ENCODE results near the gene CLIC3.

CLIC3 gene

GRCh38 chr9:136963341-136963740 lies 33.0 kb downstream of the CLIC3 start:
- ChIA-PET CTCF (interaction anchor here (0.9 to 3.7 kb wide), 2 partner anchors 11 to 16 kb away, joined by 3 to 16 read pairs; no protein-coding TSS in a partner anchor), POLR2A (no interaction called here)
- DNase-seq (ENCODE audit: low read depth, low spot score): no peak
- H3K4me3 ChIP-seq (ENCODE audit: low read depth, low read length): no peak overlapping the region
- TF ChIP-seq, protein P1, sequence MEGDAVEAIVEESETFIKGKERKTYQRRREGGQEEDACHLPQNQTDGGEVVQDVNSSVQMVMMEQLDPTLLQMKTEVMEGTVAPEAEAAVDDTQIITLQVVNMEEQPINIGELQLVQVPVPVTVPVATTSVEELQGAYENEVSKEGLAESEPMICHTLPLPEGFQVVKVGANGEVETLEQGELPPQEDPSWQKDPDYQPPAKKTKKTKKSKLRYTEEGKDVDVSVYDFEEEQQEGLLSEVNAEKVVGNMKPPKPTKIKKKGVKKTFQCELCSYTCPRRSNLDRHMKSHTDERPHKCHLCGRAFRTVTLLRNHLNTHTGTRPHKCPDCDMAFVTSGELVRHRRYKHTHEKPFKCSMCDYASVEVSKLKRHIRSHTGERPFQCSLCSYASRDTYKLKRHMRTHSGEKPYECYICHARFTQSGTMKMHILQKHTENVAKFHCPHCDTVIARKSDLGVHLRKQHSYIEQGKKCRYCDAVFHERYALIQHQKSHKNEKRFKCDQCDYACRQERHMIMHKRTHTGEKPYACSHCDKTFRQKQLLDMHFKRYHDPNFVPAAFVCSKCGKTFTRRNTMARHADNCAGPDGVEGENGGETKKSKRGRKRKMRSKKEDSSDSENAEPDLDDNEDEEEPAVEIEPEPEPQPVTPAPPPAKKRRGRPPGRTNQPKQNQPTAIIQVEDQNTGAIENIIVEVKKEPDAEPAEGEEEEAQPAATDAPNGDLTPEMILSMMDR (IDR thresholded peaks at IDR 0.05; ENCODE audit: insufficient read depth, low read length, missing control alignments): no peak

DNA sequence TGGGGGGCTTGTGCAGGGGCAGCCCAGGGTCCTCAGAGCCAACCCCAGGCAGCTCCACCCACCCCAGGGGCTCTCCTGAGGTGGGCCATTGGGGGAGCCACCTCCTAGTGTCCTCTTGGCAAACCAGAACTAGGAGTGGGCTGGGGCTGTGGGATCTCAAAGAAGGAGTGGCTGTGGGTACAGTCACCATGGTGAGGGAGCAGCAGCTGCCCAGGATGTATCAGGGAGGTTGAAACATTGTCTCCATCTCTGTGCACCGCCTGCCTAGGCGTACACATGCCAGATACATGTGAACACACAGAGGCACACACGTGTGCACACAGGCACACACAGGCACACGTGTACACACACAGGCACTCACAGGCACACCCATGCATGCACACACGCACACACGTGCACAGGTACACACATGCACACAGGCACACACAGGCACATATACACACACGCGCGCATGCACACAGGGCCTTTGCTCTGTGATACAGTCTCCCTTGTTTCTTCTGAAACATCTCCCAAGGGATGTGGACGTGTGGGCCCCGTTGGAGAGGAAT lies 33.6 kb downstream of the CLIC3 start:
- no peak for DNase-seq (ENCODE audit: low read depth, low spot score)
- no peak overlapping the region for H3K4me3 ChIP-seq (ENCODE audit: low read depth, low read length)
- POLR2A ChIA-PET: no interaction called here
- CTCF ChIA-PET: interaction anchor here (0.9 to 3.7 kb wide), 4 partner anchors 11 to 66 kb away, joined by 3 to 16 read pairs (median 5); partner anchors contain the start of gene ABCA2
- TF ChIP-seq, protein P1 (IDR thresholded peaks at IDR 0.05; ENCODE audit: insufficient read depth, low read length, missing control alignments): no peak

GRCh38 chr9:136962163-136962562 lies 34.2 kb downstream of the CLIC3 start:
- ChIA-PET CTCF (interaction anchor here (1.2 to 3.7 kb wide), 3 partner anchors 14 to 67 kb away, joined by 3 to 16 read pairs (median 7); partner anchors contain the start of gene ABCA2), POLR2A (no interaction called here)
- TF ChIP-seq, protein P1 (IDR thresholded peaks at IDR 0.05; ENCODE audit: insufficient read depth, low read length, missing control alignments): no peak

DNA sequence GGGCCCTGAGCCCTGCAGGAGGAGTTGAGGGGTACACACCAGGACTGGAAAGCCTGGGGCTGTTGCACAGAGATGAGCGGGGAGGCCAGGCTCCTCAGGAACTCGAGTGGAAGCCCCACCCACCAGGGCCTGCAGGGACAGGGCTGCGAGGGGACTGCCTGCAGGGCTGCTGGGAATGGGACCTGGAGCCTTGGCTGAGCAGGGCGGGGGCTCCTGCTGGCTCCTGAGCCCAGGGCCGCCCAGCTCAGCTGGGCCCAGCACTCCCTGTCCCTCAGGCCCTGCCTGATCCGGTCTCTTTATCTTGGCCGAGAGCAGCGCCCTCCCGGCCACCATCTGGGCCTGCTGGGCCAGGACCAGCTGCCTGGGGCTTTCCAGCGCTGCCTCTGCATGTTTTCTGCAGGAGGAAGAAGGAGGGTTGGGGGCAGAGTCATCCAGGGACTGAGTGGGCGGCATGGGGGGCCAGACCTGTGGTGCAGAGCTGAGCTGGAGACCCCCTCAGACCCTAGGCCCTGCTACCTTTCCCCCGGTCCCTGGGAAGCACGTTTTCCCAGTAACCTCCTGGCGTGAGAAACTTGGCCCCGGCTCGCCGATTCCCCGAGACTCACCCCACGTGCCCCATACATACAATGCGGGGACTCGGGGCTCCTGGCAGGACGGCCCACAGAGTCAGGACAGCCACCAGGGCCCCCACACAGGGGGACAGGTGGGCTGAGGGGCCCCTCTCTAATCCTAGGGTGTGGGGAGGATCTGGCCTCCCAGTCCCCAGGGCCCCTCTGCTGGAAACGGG lies 34.9 kb downstream of the CLIC3 start:
- no peak for DNase-seq (ENCODE audit: low read depth, low spot score)
- TF ChIP-seq, protein P1 (IDR thresholded peaks at IDR 0.05; ENCODE audit: insufficient read depth, low read length, missing control alignments): no peak
- POLR2A ChIA-PET: no interaction called here
- H3K4me3 ChIP-seq (ENCODE audit: low read depth, low read length): no peak overlapping the region
- CTCF ChIA-PET: interaction anchor here (0.6 to 3.7 kb wide), 5 partner anchors 13 to 67 kb away, joined by 3 to 16 read pairs (median 3); partner anchors contain the start of genes ABCA2, C8G and FBXW5

More at GRCh38 chr9:136962163-136962562, 34.2 kb downstream of the CLIC3 start:
- H3K4me3 ChIP-seq (ENCODE audit: low read depth, low read length): no peak overlapping the region
- no peak for DNase-seq (ENCODE audit: low read depth, low spot score)

DNA sequence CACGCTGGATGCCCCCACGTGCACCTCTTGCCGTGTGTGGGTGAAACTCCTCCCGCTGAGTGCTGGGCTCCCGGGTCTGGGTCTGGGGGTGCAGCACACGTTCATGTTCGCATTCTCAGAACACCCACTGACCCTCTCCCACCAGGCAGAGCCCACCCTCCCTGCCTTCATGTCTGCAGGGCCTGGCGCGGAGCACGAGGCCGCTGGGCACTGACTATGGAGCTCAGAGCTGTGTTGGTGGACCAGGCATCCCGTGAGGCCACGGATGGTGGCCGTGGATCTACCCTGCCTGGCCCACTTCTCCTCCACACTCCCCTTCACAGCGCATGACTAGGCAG lies 35.5 kb downstream of the CLIC3 start:
- no peak overlapping the region for H3K4me3 ChIP-seq (ENCODE audit: low read depth, low read length)
- no peak for DNase-seq (ENCODE audit: low read depth, low spot score)
- POLR2A ChIA-PET: no interaction called here
- CTCF ChIA-PET: interaction anchor here (0.6 to 1.2 kb wide), 2 partner anchors 13 to 16 kb away, joined by 3 read pairs; partner anchors contain the start of genes C8G and FBXW5
- TF ChIP-seq, protein P1 (IDR thresholded peaks at IDR 0.05; ENCODE audit: insufficient read depth, low read length, missing control alignments): no peak
